HG02678 (cell line): ENCODE data around the gene HOXB6.

Experiments
- ATAC-seq: cut with Tn5 transposase; IDR thresholded peaks from one replicate; pipeline ENCODE4 v1.9.1; 2021; ENCODE audit warnings: mild to moderate bottlenecking, moderate library complexity; ENCODE audit not compliant: unreplicated experiment

HOXB6 gene

DNA sequence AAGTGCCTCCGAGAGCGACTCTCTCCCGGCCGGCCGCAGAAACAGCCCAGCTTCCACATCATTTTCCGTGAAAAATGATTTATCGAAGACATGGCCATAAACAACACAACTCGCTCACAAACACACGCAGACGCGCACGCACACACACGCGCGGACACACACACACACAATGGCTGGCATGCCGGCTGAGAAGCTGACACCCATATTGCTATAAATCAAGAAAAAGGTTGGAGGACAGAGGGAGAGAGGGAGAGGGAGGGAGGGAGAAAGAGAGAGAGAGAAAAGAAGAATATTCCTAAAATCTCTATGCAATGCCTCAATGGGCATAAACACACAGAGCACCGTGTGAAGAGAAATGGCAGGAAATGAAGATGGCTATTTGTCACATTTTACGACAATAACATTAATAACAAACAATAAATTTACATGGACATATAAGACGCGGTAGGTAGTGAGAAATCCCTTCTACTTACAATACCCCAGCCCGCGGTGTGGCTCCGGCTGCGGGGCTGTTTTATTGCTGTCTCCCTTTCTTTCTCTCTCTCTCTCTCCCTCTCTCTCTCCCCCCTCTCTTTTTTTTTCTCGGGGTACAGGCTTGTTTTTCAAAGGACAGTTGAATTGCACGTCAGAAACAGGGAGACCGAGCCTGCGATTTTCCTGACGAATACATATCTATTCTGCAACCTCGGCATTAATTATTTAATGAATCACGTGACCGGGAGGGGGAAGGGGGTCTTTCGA, 36.1 kb downstream of the HOXB6 start:
- ATAC-seq = no peak

- ATAC-seq = no peak
Measured at GRCh38 chr17:48567646-48568354, 37.0 kb downstream of the HOXB6 start.

GRCh38 chr17:48567209-48567608, 37.6 kb downstream of the HOXB6 start:
- no peak for ATAC-seq

- no peak for ATAC-seq
Measured at GRCh38 chr17:48566717-48567116, 38.1 kb downstream of the HOXB6 start.

- ATAC-seq = no peak
Measured at GRCh38 chr17:48565925-48566710, 38.7 kb downstream of the HOXB6 start.

GRCh38 chr17:48565022-48565554, 39.7 kb downstream of the HOXB6 start:
- ATAC-seq = no peak

GRCh38 chr17:48564188-48565021, 40.4 kb downstream of the HOXB6 start:
- ATAC-seq = no peak

GRCh38 chr17:48563867-48564187, 41.0 kb downstream of the HOXB6 start:
- ATAC-seq = no peak

DNA sequence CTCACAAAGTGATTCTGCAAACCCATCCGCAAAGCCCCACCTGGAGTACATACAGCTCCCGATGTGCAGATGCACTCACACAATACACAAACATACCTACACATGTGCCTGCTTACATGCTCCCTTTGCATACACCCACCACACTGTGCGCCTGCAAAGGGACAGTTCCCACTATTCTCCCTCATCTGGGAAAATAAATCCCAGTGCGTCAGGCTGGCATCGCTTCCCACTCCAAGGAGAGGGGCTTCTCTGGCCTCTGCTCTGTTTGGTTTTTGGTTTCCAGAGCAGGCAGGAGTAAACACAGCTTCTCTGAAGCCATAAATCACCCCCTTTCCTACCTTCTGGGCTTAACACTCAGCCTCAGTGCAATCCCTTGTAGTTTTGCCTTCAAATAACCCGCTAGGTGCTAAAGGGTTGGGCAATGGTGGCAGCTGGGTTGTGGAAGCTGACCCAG, 41.4 kb downstream of the HOXB6 start:
- ATAC-seq = no peak

GRCh38 chr17:48562934-48563333, 41.9 kb downstream of the HOXB6 start:
- no peak for ATAC-seq

GRCh38 chr17:48561884-48562810, 42.6 kb downstream of the HOXB6 start:
- no peak for ATAC-seq

DNA sequence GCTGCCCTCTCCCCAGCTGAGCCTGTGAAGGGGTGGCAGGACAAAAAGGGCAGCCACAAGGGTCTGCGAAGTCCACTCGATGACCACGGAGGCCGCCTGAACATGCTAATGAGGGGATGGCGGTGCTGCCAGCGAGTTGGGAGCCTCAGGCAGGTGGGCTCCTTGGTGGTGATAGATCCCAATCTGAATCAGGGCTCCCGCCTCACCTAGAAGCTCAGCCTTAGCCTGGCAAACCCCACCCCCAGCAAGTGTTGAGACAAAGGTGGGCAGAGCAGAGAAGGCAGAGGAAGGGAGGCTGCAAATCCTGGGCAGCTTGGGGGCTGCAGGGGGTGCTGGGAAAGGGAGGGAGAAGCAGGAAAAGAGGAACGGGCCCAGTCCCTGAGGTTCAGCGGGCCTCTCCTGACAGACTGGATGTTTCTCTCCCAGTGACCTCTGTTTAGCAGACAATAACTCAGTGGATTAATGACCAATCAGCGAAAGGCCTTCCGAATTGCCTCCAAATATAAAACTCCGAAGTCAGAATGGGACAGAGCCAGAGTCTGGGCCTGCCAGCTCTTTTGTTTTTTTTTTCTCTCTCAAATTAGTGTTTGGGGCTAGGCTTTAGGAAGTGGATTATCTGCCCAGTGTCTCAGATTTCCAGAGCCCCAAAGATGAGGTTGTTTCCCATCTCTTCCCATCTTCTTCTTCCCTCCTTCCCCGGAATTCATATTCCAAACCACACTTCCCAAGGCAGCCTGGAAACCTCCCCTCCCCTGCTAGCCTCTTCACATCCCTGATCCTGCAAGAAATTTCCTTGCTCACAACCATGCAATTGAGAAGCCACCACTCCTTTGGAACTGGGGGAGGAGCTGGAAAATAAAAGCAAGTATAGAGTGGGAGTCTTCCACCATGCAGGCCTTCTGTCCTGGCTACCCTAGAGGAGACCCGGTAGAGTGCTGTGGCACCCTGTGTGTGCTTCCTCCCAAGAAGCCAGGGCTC, 44.7 kb downstream of the HOXB6 start:
- no peak for ATAC-seq

DNA sequence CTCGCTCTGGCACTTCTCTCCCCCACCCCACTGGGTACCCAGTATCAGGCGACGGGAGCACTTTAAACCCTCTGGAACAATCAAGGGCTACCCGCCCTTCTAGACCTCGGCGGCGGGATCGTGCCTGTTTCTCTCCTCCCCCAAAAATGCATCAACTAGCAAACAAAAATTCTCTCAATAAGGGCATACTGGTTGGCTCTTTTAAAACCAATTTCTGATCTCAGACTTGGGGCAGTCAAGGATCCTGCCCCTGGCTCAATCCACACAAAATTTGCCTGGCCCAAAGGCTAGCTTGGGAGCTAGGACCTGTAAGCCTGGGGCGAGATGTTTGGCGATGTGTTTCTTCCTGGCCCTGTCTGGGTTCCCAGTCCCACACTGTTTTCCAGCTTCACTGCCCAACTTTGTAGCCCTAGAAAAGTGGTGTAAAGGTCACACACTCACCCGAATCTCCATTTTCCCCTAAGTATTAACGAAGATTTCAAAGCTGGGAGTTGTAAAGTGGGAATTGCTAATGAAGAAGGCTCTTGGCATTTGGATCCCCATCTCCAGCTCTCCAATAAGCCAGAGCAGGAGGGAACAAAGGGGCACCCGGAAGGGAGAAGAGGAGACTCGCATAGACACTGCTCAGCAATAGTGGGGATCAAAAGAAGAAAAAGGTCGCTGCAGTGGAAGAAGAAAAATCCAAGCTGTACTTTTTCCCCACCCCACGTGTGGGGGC, 45.5 kb downstream of the HOXB6 start:
- no peak for ATAC-seq

DNA sequence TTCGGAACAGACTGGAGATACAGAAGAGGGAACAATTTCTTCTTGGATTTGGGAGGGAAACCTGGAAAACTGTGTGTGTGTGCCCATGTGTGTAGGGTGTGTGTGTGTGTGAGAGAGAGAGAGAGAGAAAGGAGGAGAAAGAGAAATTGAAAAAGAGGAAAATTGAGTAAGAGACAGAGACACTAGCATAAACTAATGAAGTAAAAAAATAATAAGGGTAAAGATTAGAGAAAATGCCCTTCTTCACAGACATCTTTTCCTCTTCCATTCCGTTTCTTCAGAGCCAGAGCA, 46.0 kb downstream of the HOXB6 start:
- ATAC-seq = no peak

DNA sequence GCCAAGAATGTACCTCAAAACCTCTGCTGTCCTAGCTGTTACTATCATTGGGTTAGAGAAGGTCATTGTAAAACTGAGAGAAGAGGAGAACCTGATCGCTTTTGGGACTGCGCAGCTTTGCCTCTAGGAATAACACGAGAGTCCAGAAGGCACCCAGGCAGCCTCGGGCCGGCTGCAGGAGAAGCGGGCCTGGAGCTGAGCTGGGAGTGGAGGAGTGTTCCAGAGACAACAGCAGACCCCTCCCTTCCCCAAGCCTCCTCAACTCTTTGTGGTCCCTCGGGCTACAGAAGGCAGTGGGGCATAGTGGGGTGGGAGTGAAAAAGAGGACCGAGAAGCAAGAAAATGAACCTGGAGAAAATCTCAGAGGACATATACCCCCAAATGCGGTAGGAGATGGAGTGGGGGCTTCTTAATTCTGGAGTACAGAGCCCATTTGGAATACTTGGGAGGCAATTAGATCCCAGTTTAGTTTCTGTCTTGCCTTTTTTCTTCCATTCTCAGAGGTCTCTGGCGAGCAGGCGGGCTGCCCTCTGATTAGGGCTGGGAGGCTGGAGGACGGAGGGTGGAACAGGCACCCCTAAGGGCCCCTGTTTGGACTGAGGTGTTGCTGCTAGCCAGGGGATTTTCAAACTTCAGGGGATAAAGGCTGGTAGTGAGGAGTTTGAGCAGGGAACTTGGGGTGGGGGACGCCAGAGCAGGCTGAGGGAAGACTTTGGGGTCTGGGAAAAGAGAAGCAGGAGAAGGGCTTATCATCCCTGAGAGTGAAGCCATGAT, 46.5 kb downstream of the HOXB6 start:
- ATAC-seq = no peak

DNA sequence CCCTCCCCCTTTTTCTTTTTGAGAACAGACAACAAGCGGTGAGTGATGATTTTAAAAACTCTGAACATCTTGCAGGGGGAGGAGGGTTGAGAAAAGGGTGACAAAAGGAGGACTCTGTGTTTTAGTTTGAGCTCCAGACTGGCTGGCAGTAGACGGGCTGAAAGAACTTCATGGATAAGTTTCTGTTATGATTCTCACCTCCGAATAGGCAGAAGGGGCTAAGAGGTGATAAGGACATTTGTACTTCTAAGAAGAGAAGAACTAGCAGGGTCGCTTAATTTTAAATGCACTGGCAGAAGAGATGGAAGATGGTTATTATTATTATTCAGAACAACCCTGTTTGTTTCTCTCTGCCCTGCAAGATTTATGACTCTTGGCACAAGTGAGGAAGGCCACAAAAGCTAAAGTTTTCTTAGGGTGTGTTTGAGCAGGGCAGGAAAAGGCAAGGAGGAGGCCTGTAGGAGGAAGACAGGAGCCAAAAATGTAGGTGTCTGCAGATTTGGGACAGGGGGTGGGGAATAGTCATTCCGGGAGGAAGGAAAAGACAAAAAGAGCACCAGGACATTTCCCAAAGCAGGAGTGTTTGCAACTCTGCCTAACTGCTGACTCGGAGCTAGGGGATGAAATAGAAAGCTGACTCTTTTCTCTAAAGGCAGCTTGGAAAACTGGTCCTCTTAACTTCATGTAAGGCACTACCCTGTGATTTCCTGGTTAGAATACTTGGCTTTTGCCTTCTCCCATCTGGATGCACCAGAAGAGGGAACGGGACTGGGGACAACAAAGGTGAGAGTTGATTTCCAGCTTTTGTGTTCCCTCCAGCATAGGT, 48.0 kb downstream of the HOXB6 start:
- no peak for ATAC-seq
